ENCODE measurements around the gene HPCAL1.
A peak's percentile ranks its signal among the peaks of the same experiment; 100 is the strongest.

Gene HPCAL1

GRCh38 chr2:10400978-10401951, 98.6 kb downstream of the HPCAL1 start:
- TF ChIP-seq CTCF (IDR thresholded peaks at IDR 0.05; ENCODE audit: control insufficient read depth, insufficient read depth, low read depth, low read length, missing control alignments) = no peak
- DNase-seq (ENCODE audit: low read depth) = no peak
- H3K4me3 ChIP-seq (ENCODE audit: control insufficient read depth, low read depth, low read length) = no peak overlapping the region

- peak; percentile 35 for DNase-seq (ENCODE audit: low read depth)
- H3K4me3 ChIP-seq (ENCODE audit: control insufficient read depth, low read depth, low read length) = no peak overlapping the region
- no peak for TF ChIP-seq CTCF (IDR thresholded peaks at IDR 0.05; ENCODE audit: control insufficient read depth, insufficient read depth, low read depth, low read length, missing control alignments)
Measured at GRCh38 chr2:10402062-10402585, 99.4 kb downstream of the HPCAL1 start.

GRCh38 chr2:10402653-10403215, 100.0 kb downstream of the HPCAL1 start:
- no peak for TF ChIP-seq CTCF (IDR thresholded peaks at IDR 0.05; ENCODE audit: control insufficient read depth, insufficient read depth, low read depth, low read length, missing control alignments)
- H3K4me3 ChIP-seq (ENCODE audit: control insufficient read depth, low read depth, low read length) = no peak overlapping the region
- DNase-seq (ENCODE audit: low read depth) = no peak

GRCh38 chr2:10404324-10405143, 101.8 kb downstream of the HPCAL1 start:
- no peak for TF ChIP-seq CTCF (IDR thresholded peaks at IDR 0.05; ENCODE audit: control insufficient read depth, insufficient read depth, low read depth, low read length, missing control alignments)
- H3K4me3 ChIP-seq (ENCODE audit: control insufficient read depth, low read depth, low read length) = no peak overlapping the region
- no peak for DNase-seq (ENCODE audit: low read depth)

GRCh38 chr2:10405448-10405847, 102.7 kb downstream of the HPCAL1 start:
- H3K4me3 ChIP-seq (ENCODE audit: control insufficient read depth, low read depth, low read length) = no peak overlapping the region
- peak; percentile 84 for DNase-seq (ENCODE audit: low read depth)
- no peak for TF ChIP-seq CTCF (IDR thresholded peaks at IDR 0.05; ENCODE audit: control insufficient read depth, insufficient read depth, low read depth, low read length, missing control alignments)

GRCh38 chr2:10406016-10406415, 103.3 kb downstream of the HPCAL1 start:
- no peak overlapping the region for H3K4me3 ChIP-seq (ENCODE audit: control insufficient read depth, low read depth, low read length)

More at GRCh38 chr2:10406016-10406415, 103.3 kb downstream of the HPCAL1 start:
- no peak for DNase-seq (ENCODE audit: low read depth)
- TF ChIP-seq CTCF (IDR thresholded peaks at IDR 0.05; ENCODE audit: control insufficient read depth, insufficient read depth, low read depth, low read length, missing control alignments) = no peak
